Measurements from ENCODE around the gene ZNF761.
"Not testable (repeated sequence)": the region's sequence is repeated elsewhere in the genome, so short reads cannot be mapped to it uniquely, and the experiment has no call there.

ZNF761 gene

DNA sequence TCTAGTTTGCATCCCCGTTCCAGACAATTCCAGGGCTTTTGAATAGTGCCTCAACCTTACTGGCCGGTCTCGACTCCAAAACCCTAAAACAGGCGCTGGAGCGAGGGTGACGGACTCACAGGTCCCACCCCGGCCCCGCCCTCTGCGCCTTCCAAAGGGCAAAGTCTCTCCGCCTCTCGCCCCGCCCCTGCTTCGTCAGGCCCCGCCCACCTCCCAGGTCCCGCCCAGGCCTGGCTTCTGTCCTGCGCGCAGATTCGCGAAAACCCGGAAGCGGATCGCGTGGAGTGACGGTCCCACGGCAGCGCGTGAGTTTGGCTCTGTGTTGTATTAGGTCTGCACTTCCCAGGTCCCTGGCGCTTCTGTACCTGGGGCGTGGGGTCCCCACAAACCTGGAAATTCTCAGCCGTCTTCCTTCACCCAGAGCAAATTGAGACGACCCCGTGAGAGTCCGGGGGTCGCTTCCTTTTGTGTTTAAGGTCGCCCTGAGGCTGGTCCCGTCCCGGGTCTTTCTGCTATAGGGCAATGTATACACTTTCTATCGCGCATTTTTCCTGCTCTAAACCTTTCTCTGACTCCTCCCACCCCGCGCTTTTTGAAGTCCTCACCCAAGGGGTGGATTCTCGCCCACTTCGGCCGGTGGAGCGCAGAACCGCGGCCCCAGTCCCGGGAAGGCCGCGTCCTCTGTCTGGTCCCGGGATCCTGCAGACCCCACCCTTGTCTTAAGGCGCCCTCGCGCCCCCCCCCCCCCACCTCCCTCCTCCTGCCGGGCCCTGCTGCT is 35.9 kb downstream of the ZNF761 start, which contains the start of gene ZNF813:
TSS of gene ZNF813 (plus strand) at position 249 of the 778 bp plus-strand sequence. CDS start 16,090 bp downstream, outside the sequence.
- peak within 1 kb of the TSS; percentile 75 for H3K4me2 ChIP-seq (ENCODE audit: low read length)
- peak within 1 kb of the TSS; percentile 88 for H3K9ac ChIP-seq (ENCODE audit: low read length)
- peak within 1 kb of the TSS; percentile 99 for H3K4ac ChIP-seq (ENCODE audit: low read depth, low read length)
- peak within 1 kb of the TSS; percentile 88 for H3K56ac ChIP-seq (ENCODE audit: low read length)
- peak; percentile 93 for DNase-seq
- peak within 1 kb of the TSS; percentile 81 for H3K4me3 ChIP-seq (ENCODE audit: low read length)
- H2BK5ac ChIP-seq (ENCODE audit: low read length), result peak within 1 kb of the TSS; percentile 63
- H4K8ac ChIP-seq (ENCODE audit: low read depth, low read length), result no peak within 1 kb of the TSS
- H2AK5ac ChIP-seq (ENCODE audit: low read length), result no peak within 1 kb of the TSS
- H3K4me1 ChIP-seq (ENCODE audit: control insufficient read depth, low read depth, low read length), result no peaks in the 10 kb centered on the region
- H3K23ac ChIP-seq (ENCODE audit: low read length), result no peak within 1 kb of the TSS
- H4K5ac ChIP-seq (ENCODE audit: low read length), result no peak within 1 kb of the TSS
- H3K27ac ChIP-seq (ENCODE audit: low read depth, low read length), result peak within 1 kb of the TSS; percentile 95
- no peak within 1 kb of the TSS for H2BK15ac ChIP-seq (replicated peaks; ENCODE audit: low read depth)
- no peaks in the 10 kb centered on the region for H3K36me3 ChIP-seq (ENCODE audit: control insufficient read depth, insufficient read depth, low read length)
- peak within 1 kb of the TSS; percentile 95 for H2BK120ac ChIP-seq (ENCODE audit: low read depth, low read length)
- peaks cover 4% of the 10 kb centered on the region for H3K79me1 ChIP-seq (ENCODE audit: low read length)
- H3K27me3 ChIP-seq (ENCODE audit: insufficient read depth, low read length, poor library complexity), result no peaks in the 10 kb centered on the region
- H3K79me2 ChIP-seq (ENCODE audit: control insufficient read depth, insufficient read depth, low read length), result peaks cover 5% of the 10 kb centered on the region
- H3K18ac ChIP-seq (ENCODE audit: low read length), result peak within 1 kb of the TSS; percentile 87
- WGBS (ENCODE audit: extremely low coverage, insufficient coverage, low lambda C conversion rate), result no CpG with 5 or more reads among the region's 55 CpGs

DNA sequence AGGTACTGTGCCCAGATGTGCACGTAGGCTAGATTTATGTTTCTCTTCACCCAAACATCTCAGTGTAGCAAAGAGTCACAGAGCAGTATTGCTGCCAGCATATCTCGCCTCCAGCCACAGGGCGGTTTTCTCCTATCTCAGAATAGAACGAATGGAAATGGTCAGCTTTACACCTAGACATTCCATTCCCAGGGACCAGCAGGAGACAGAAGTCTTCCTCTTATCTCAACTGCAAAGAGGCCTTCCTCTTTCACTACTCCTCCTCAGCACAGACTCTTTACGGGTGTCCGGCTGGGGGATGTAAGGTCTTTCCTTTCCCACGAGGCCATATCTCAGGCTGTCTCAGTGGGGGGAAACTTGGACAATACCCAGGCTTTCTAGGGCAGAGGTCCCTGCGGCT is 36.8 kb downstream of the ZNF761 start:
- DNase-seq, result peak; percentile 72
- not testable (repeated sequence) for H3K79me1 ChIP-seq (ENCODE audit: low read length); H2AK5ac ChIP-seq (ENCODE audit: low read length); H4K8ac ChIP-seq (ENCODE audit: low read depth, low read length); H2BK120ac ChIP-seq (ENCODE audit: low read depth, low read length); H2BK5ac ChIP-seq (ENCODE audit: low read length); H3K18ac ChIP-seq (ENCODE audit: low read length); H3K23ac ChIP-seq (ENCODE audit: low read length); H3K4me1 ChIP-seq (ENCODE audit: control insufficient read depth, low read depth, low read length); H3K36me3 ChIP-seq (ENCODE audit: control insufficient read depth, insufficient read depth, low read length); H4K5ac ChIP-seq (ENCODE audit: low read length); H2BK15ac ChIP-seq (replicated peaks; ENCODE audit: low read depth); H3K79me2 ChIP-seq (ENCODE audit: control insufficient read depth, insufficient read depth, low read length); H3K27me3 ChIP-seq (ENCODE audit: insufficient read depth, low read length, poor library complexity)
- Histone ChIP-seq H3K56ac (ENCODE audit: low read length) (peak overlapping the region; percentile 88), H3K4me2 (ENCODE audit: low read length) (peak overlapping the region; percentile 42), H3K27ac (ENCODE audit: low read depth, low read length) (peak overlapping the region; percentile 95), H3K4me3 (ENCODE audit: low read length) (peak overlapping the region; percentile 34), H3K9ac (ENCODE audit: low read length) (peak overlapping the region; percentile 88), H3K4ac (ENCODE audit: low read depth, low read length) (peak overlapping the region; percentile 99)
- no CpG with 5 or more reads among the region's 8 CpGs for WGBS (ENCODE audit: extremely low coverage, insufficient coverage, low lambda C conversion rate)

GRCh38 chr19:53471916-53472315 is 40.1 kb downstream of the ZNF761 start:
- Histone ChIP-seq H3K9ac (ENCODE audit: low read length) (no peak overlapping the region), H2BK15ac (replicated peaks; ENCODE audit: low read depth) (no peak overlapping the region), H3K36me3 (ENCODE audit: control insufficient read depth, insufficient read depth, low read length) (peaks cover 1% of the 10 kb centered on the region), H3K79me1 (ENCODE audit: low read length) (peaks cover 10% of the 10 kb centered on the region), H3K27me3 (ENCODE audit: insufficient read depth, low read length, poor library complexity) (no peaks in the 10 kb centered on the region), H2AK5ac (ENCODE audit: low read length) (no peak overlapping the region), H2BK5ac (ENCODE audit: low read length) (no peak overlapping the region), H2BK120ac (ENCODE audit: low read depth, low read length) (no peak overlapping the region), H3K23ac (ENCODE audit: low read length) (no peak overlapping the region), H3K4me3 (ENCODE audit: low read length) (no peak overlapping the region), H3K56ac (ENCODE audit: low read length) (no peak overlapping the region), H3K79me2 (ENCODE audit: control insufficient read depth, insufficient read depth, low read length) (peaks cover 6% of the 10 kb centered on the region), H3K4ac (ENCODE audit: low read depth, low read length) (no peak overlapping the region), H4K5ac (ENCODE audit: low read length) (no peak overlapping the region), H3K4me1 (ENCODE audit: control insufficient read depth, low read depth, low read length) (no peaks in the 10 kb centered on the region), H4K8ac (ENCODE audit: low read depth, low read length) (no peak overlapping the region), H3K27ac (ENCODE audit: low read depth, low read length) (no peak overlapping the region), H3K4me2 (ENCODE audit: low read length) (no peak overlapping the region), H3K18ac (ENCODE audit: low read length) (no peak overlapping the region)
- DNase-seq, result no peak
- no CpG with 5 or more reads among the region's 7 CpGs for WGBS (ENCODE audit: extremely low coverage, insufficient coverage, low lambda C conversion rate)

- peak; percentile 61 for DNase-seq
- not testable (repeated sequence) for H3K56ac ChIP-seq (ENCODE audit: low read length); H2AK5ac ChIP-seq (ENCODE audit: low read length); H3K4me2 ChIP-seq (ENCODE audit: low read length); H3K27me3 ChIP-seq (ENCODE audit: insufficient read depth, low read length, poor library complexity); H4K8ac ChIP-seq (ENCODE audit: low read depth, low read length); H2BK15ac ChIP-seq (replicated peaks; ENCODE audit: low read depth); H3K27ac ChIP-seq (ENCODE audit: low read depth, low read length); H3K23ac ChIP-seq (ENCODE audit: low read length); H3K4me3 ChIP-seq (ENCODE audit: low read length); H3K4me1 ChIP-seq (ENCODE audit: control insufficient read depth, low read depth, low read length); H3K79me2 ChIP-seq (ENCODE audit: control insufficient read depth, insufficient read depth, low read length); H3K9ac ChIP-seq (ENCODE audit: low read length); H3K18ac ChIP-seq (ENCODE audit: low read length); H2BK120ac ChIP-seq (ENCODE audit: low read depth, low read length); H3K36me3 ChIP-seq (ENCODE audit: control insufficient read depth, insufficient read depth, low read length); H3K4ac ChIP-seq (ENCODE audit: low read depth, low read length); H4K5ac ChIP-seq (ENCODE audit: low read length); H2BK5ac ChIP-seq (ENCODE audit: low read length)
- no CpG with 5 or more reads among the region's 1 CpG for WGBS (ENCODE audit: extremely low coverage, insufficient coverage, low lambda C conversion rate)
- H3K79me1 ChIP-seq (ENCODE audit: low read length), result peaks cover 13% of the 10 kb centered on the region
These were observed 43.0 kb downstream of the ZNF761 start for GRCh38 chr19:53474832-53475231.

DNA sequence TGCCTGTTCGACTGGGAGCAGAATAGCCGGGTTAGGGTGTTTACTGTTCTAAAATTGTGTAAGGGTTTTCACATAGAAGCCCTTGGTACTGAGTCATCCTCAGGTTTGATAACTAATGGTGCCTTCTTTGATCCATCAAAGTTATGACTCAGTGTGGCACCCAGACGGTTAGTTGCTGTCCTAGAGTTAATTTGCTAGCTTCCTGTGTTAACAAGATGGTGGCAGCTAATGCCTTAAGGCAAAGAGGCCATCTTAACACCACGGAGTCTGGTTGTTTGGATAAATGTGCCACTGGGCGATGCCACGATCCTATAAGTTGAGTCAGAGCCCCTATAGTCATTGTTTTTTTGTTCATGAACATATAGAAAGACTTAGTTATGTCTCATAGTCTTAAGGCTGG is 43.7 kb downstream of the ZNF761 start:
- WGBS (ENCODE audit: extremely low coverage, insufficient coverage, low lambda C conversion rate), result no CpG with 5 or more reads among the region's 6 CpGs
- not testable (repeated sequence) for H3K27me3 ChIP-seq (ENCODE audit: insufficient read depth, low read length, poor library complexity); H3K79me2 ChIP-seq (ENCODE audit: control insufficient read depth, insufficient read depth, low read length); H4K5ac ChIP-seq (ENCODE audit: low read length); DNase-seq; H3K4me2 ChIP-seq (ENCODE audit: low read length); H2AK5ac ChIP-seq (ENCODE audit: low read length); H3K23ac ChIP-seq (ENCODE audit: low read length); H2BK120ac ChIP-seq (ENCODE audit: low read depth, low read length); H3K18ac ChIP-seq (ENCODE audit: low read length); H4K8ac ChIP-seq (ENCODE audit: low read depth, low read length); H3K9ac ChIP-seq (ENCODE audit: low read length); H3K4me1 ChIP-seq (ENCODE audit: control insufficient read depth, low read depth, low read length); H3K27ac ChIP-seq (ENCODE audit: low read depth, low read length); H3K4me3 ChIP-seq (ENCODE audit: low read length); H3K56ac ChIP-seq (ENCODE audit: low read length); H3K36me3 ChIP-seq (ENCODE audit: control insufficient read depth, insufficient read depth, low read length); H2BK5ac ChIP-seq (ENCODE audit: low read length); H3K4ac ChIP-seq (ENCODE audit: low read depth, low read length); H2BK15ac ChIP-seq (replicated peaks; ENCODE audit: low read depth)
- peaks cover 13% of the 10 kb centered on the region for H3K79me1 ChIP-seq (ENCODE audit: low read length)

- not testable (repeated sequence) for H3K36me3 ChIP-seq (ENCODE audit: control insufficient read depth, insufficient read depth, low read length)
These were observed 52.0 kb downstream of the ZNF761 start for GRCh38 chr19:53483751-53484150.

More at GRCh38 chr19:53483751-53484150, 52.0 kb downstream of the ZNF761 start:
- not testable (repeated sequence) for H3K79me2 ChIP-seq (ENCODE audit: control insufficient read depth, insufficient read depth, low read length); H2BK120ac ChIP-seq (ENCODE audit: low read depth, low read length); H3K79me1 ChIP-seq (ENCODE audit: low read length); H3K56ac ChIP-seq (ENCODE audit: low read length); H2BK15ac ChIP-seq (replicated peaks; ENCODE audit: low read depth); H3K27me3 ChIP-seq (ENCODE audit: insufficient read depth, low read length, poor library complexity); H2AK5ac ChIP-seq (ENCODE audit: low read length); H4K8ac ChIP-seq (ENCODE audit: low read depth, low read length); H3K23ac ChIP-seq (ENCODE audit: low read length); H3K4ac ChIP-seq (ENCODE audit: low read depth, low read length); H3K18ac ChIP-seq (ENCODE audit: low read length); H3K27ac ChIP-seq (ENCODE audit: low read depth, low read length); H3K4me3 ChIP-seq (ENCODE audit: low read length); H3K4me2 ChIP-seq (ENCODE audit: low read length); H3K4me1 ChIP-seq (ENCODE audit: control insufficient read depth, low read depth, low read length); H3K9ac ChIP-seq (ENCODE audit: low read length); DNase-seq; H4K5ac ChIP-seq (ENCODE audit: low read length); H2BK5ac ChIP-seq (ENCODE audit: low read length)
- WGBS (ENCODE audit: extremely low coverage, insufficient coverage, low lambda C conversion rate), result no CpG with 5 or more reads among the region's 2 CpGs

All from mesendoderm (in vitro differentiated cells).